Right lobe of liver (tissue), 4 donors: ENCODE measurements around the gene GFRA1.

Experiments
- CTCF ChIP-seq, 4 donors: fragments of 200-600 bp in 3 of 4; fragments of 450-650 bp in 1 of 4; IDR thresholded peaks; one replicate each; pipeline versions ENCODE4 v1.5.1 to v1.8.0; 2016 to 2022; ENCODE audit warnings: antibody characterized with exemption in 4 of 4, mild to moderate bottlenecking in 2 of 4
- POLR2A ChIP-seq: fragments of 450-650 bp; IDR thresholded peaks from one replicate; pipeline ENCODE4 v1.6.1; 2017; ENCODE audit warnings: antibody characterized with exemption, mild to moderate bottlenecking
- donor health status: DM: no; HTN: no; CAD: no.
- donor health status: DM: no; HTN: no; CAD: no.
- donor health status: DM: no; HTN: yes; CAD: no.

GRCh38 chr10:116232613-116233012, 40.4 kb downstream of the GFRA1 start:
- TF ChIP-seq CTCF (IDR thresholded peaks at IDR 0.05) (no peak), POLR2A (no peak)
